HG02973 (cell line): ENCODE measurements around the gene MLLT10.
"Not testable (repeated sequence)": the region's sequence is repeated elsewhere in the genome, so short reads cannot be mapped to it uniquely, and the experiment has no call there.

ENCODE experiments used
- ATAC-seq: cut with Tn5 transposase; IDR thresholded peaks from one replicate; pipeline ENCODE4 v1.9.1; 2021; ENCODE audit warnings: moderate library complexity; ENCODE audit not compliant: unreplicated experiment

MLLT10 gene

DNA sequence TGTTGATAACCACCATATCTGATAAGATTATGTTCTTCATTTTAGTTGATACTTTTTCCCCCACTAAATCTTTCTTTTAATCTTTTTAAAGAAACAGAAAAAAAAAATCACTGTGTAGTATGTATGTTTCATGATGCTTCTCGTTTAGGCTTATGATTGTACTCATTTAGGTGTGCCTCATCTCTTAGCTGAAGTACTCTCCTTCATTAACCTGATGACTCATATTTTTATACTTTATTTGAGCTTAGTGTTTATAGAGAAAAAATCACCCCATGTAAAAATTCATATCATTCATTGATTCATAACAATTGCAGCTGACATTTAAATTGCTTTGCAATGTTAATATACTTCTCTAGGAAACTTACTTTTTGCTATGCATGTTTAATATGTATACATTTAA, 158.9 kb downstream of the MLLT10 start:
- ATAC-seq: no peak

DNA sequence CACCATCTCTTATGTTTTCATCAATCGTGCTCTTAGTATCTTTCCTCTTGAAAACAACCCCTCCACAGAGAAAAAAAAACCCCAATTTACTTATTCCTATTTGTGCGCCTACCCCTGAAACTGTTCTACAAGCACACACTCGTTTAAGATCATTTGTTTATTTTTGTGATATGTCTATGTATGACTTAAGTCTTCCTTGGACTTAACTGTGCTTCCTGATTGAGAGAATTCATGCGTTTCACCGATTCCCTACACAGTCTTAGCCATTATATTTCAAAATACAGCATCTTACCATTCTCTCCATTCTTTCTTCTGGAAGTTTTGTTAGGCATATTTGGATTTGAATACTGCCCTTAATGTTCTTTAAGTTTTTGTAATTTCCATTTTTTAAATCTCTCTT, 159.4 kb downstream of the MLLT10 start:
- no peak for ATAC-seq

DNA sequence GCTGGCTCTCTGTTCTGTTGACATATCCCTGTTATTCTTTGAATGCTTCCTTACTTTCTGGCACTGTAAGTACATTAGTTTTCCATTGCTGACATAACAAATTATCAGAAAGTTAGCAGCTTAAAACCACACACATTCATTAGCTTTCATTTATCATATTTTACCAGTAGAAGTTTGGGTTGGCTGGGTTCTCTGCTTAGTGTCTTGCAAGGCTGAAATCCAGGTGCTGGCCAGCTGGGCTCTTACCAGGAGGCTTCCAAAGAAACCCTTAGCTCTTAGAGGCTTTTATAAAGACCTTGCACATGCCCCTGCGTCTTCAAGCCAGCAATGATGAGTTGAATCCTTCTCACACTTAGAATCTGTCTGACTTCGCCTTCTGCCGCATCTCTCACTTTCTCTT, 160.6 kb downstream of the MLLT10 start:
- ATAC-seq: no peak

GRCh38 chr10:21696302-21696701, 162.3 kb downstream of the MLLT10 start:
- no peak for ATAC-seq

GRCh38 chr10:21699575-21699974, 165.5 kb downstream of the MLLT10 start:
- no peak for ATAC-seq

GRCh38 chr10:21700474-21700873, 166.4 kb downstream of the MLLT10 start:
- ATAC-seq: no peak

DNA sequence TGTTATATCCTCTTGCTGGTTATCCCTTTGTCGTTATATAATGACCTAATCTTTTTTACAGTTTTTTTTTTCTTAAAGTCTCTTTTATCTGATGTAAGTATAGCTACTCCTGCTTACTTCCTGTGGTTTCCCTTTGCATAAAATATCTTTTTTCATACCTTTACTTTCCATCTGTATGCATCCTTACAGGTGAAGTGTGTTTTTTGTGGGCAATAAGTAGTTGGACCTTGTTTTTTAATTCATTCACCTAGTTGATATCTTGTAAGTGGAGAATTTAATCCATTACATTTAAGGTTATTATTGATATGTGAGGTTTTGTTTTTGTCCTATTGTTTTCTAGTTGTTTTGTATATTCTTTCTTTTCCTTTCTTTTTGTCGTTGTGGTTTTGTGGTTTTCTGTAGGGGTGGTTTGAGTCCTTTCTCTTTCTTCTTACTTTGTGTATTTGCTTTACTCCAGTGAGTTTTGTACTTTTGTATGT, 168.6 kb downstream of the MLLT10 start:
- ATAC-seq: peak; percentile 57

DNA sequence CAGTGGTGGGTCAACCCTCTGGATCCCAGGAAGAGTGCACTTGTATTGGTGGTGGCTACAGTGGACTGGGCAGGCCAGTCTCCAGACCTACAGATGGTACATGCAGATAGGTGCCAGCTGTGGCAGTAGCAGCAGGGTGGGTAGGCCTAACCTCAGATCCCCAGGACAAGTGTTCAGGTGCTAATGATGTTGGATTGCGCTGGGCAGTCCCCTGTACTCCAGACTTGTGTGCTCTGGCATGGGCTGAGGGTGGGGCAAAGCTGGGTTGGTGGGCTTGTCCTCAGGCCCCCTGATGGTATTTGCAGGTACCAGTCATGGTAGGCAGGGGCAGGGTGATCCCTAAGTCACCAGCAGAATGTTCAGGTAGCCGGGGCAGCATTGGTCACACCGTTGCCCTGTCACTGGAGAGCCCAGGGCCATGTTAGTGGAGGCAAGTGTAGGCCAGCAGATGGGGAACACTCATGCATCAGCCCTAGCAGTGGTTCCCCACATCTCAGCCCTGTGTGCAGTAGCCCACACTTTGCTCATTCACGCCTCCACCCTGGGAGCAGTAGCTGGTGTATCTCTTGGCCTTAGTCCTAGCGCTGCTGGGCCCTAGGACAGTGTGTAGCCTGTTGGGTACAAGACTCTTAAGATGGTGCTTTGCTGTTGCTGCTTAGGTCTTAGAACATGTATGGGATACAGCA, 171.3 kb downstream of the MLLT10 start:
- ATAC-seq: no peak

- ATAC-seq: no peak
Measured at GRCh38 chr10:21705828-21706176, 171.8 kb downstream of the MLLT10 start.

- no peak for ATAC-seq
Measured at GRCh38 chr10:21707498-21707897, 173.5 kb downstream of the MLLT10 start.

- ATAC-seq: no peak
Measured at GRCh38 chr10:21712975-21713374, 178.9 kb downstream of the MLLT10 start.

- no peak for ATAC-seq
Measured at GRCh38 chr10:21715531-21716195, 181.6 kb downstream of the MLLT10 start.

DNA sequence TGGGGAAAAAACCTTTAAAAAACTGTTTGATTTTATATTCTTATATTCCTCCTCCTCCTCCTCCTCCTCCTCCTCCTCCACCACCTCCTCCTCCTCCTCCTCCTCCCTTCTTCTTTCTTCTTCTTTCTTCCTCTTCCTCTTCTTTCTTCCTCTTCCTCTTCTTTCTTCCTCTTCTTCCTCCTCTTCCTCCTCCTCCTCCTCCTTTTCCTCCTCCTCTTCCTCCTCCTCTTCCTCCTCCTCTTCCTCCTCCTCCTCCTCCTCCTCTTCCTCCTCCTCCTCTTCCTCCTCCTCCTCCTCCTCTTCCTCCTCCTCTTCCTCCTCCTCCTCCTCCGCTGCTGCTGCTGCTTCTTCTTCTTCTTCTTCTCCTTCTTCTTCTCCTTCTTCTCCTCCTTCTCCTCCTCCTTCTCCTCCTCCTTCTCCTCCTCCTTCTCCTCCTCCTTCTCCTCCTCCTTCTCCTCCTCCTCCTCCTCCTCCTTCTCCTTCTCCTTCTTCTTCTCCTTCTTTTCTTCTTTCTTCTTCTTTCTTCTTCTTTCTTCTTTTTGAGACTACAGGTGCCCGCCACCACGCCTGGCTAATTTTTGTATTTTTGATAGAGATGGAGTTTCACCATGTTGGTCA, 183.5 kb downstream of the MLLT10 start:
- not testable (repeated sequence) for ATAC-seq

GRCh38 chr10:21719502-21719901, 185.5 kb downstream of the MLLT10 start:
- no peak for ATAC-seq

DNA sequence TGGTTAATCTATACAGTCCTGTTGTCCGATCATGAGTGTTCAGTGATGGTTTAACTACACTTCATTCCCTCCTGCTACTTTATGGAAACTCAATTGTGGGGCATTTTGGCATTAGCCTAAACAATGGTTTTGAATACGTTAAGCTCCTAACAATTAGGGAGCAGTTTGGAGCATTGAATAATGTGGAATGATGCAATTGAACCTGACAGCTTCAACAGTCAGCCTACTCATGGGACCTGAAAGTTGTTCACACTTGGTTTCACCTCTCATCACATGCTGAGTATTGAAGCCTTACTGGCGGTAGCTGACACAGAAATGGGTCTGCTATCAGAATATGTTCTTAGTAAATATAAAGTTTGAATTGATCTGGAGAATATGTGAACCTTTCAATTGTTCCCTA, 186.1 kb downstream of the MLLT10 start:
- no peak for ATAC-seq

DNA sequence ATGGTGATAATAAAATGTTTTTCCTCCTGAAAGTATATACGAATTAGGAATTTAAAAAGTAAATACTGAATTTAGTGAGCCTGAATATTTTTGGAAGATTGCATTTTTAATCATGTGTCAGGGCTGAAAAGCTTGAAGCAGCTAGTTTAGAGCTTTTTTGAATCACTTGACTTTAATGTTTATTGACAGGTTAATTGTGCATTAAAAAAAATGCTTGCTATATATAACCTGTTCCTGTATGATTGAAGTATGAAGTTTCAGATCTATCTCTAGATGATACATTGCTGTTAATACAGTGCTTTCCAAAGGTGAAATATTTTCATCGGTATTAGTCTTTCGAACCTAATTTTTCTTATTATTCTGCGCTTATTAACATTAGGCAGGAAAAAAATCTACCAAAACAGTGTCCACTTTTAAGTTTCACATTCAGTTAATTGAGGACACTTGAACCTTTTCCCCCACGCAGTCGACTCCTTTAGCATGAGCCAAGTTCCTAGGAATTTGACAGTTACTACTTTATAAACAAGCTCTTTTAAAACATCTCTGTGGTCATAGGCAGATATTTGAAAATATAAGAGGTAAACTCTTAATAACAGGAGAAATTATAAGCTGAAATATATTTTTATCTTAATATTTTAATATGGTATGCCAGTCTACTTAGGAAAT, 187.1 kb downstream of the MLLT10 start:
- no peak for ATAC-seq

GRCh38 chr10:21722209-21722608, 188.2 kb downstream of the MLLT10 start:
- no peak for ATAC-seq

DNA sequence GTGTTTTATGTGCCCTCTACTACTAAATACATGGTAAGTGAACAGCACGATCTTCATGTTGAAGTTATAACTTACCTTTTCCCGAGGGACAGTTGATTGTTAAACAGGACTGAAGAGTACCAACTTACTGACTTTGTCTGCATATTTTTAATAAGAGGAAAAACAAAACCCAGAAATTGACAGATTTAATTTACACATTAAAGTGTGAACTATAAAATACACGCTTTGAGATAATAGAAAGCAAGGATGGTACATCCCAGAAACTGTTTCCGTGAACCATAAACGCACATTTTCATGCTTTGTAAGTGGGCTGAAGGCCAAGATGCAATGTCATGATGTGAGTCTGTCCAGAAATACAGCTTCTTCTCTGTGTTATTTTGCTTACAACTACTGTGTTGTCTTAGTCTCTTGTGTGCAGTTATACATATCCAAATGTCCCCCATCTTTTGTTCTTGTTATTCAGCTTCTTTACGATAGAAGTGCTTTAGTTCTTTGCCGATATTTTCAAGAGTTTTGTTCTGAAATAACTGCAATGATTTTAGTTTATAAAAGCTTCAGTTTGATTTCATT, 190.1 kb downstream of the MLLT10 start:
- no peak for ATAC-seq

- peak; percentile 93 for ATAC-seq
Measured at GRCh38 chr10:21724687-21725367, 190.8 kb downstream of the MLLT10 start.

- no peak for ATAC-seq
Measured at GRCh38 chr10:21726601-21727225, 192.7 kb downstream of the MLLT10 start.
